Progenitor cell of endocrine pancreas (in vitro differentiated cells): ENCODE measurements around the gene APOB. TPM values are rescaled to one million over a fixed set of nuclear protein-coding genes. Genes with fewer than 3 reads are reported as not detected.

Experiments
- total RNA-seq: library from RNA; stranded (reverse); gene quantifications from 2 replicates; pipeline ENCODE4 v1.2.1, GENCODE V29; 2021

The APOB gene
- total RNA-seq, 1 donor from 2014 or later: 15.6 TPM

Other genes starting within 250 kb of the APOB start
- 25.1 and 34.3 TPM in 2 replicates for gene LDAH, start 221.0 kb downstream of the APOB start, total RNA-seq
- 0.04 TPM in 1 of 2 replicates, not detected in the other for gene TDRD15, start 79.9 kb upstream of the APOB start, total RNA-seq